K562 (cell line): ENCODE data around the gene IFNAR2. TPM values are rescaled to one million over a fixed set of nuclear protein-coding genes. Genes with fewer than 3 reads are reported as not detected.

Source experiments
- CEBPZ ChIP-seq: fragments of 150-350 bp; IDR thresholded peaks from 2 replicates; pipeline ENCODE4 v1.6.1; 2014; ENCODE audit warnings: low read depth, mild to moderate bottlenecking, low read length, borderline replicate concordance
- DDX20 ChIP-seq: fragments of 450-650 bp; IDR thresholded peaks from 2 replicates; pipeline ENCODE4 v1.6.1; 2016; ENCODE audit warnings: missing genetic modification characterization, low read depth, mild to moderate bottlenecking, missing compliant biosample characterization, moderate library complexity
- FOXA1 ChIP-seq: fragments of 450-650 bp; IDR thresholded peaks from 2 replicates; pipeline ENCODE4 v1.6.1; 2016; ENCODE audit warnings: mild to moderate bottlenecking, borderline replicate concordance
- FOXA3 ChIP-seq, 2 experiments: fragments of 450-650 bp in 1 of 2; sonication (generic) in 1 of 2; formaldehyde crosslinking; IDR thresholded peaks in 1 of 2; conservative IDR thresholded peaks in 1 of 2; 2 replicates each; pipeline versions ENCODE4 v1.4.0 to v1.8.0; 2020 to 2022; ENCODE audit warnings: mild to moderate bottlenecking in 2 of 2, missing genetic modification reagents in 1 of 2
- MITF ChIP-seq: IDR thresholded peaks from 2 replicates; pipeline ENCODE4 v1.6.1; 2014; ENCODE audit warnings: antibody characterized with exemption
- MLLT1 ChIP-seq, 2 experiments: fragments of 450-650 bp; IDR thresholded peaks; 2 replicates each; pipeline ENCODE4 v1.6.1; 2016
- MTA2 ChIP-seq: fragments of 450-650 bp; IDR thresholded peaks from 2 replicates; pipeline ENCODE4 v1.6.1; 2016; ENCODE audit warnings: low read depth
- NCOA6 ChIP-seq: fragments of 450-650 bp; IDR thresholded peaks from 2 replicates; pipeline ENCODE4 v1.6.1; 2017; ENCODE audit warnings: mild to moderate bottlenecking
- PTBP1 ChIP-seq: fragments of 200-400 bp; formaldehyde crosslinking; IDR thresholded peaks from 2 replicates; pipeline ENCODE4 v1.6.1; 2017; ENCODE audit warnings: low read depth, low read length
- PTTG1 ChIP-seq: fragments of 450-650 bp; IDR thresholded peaks from 2 replicates; pipeline ENCODE4 v1.6.1; 2016; ENCODE audit warnings: low read depth, mild to moderate bottlenecking, missing genetic modification characterization, missing compliant biosample characterization
- RHOXF2B ChIP-seq: fragments of 250-450 bp; sonication (Bioruptor Pico); conservative IDR thresholded peaks from 2 replicates; pipeline ENCODE4 v1.5.1; 2021
- SIRT6 ChIP-seq: IDR thresholded peaks from one replicate; pipeline ENCODE4 v1.6.1; 2012; ENCODE audit warnings: low read depth, mild to moderate bottlenecking, control low read depth, inconsistent platforms, low read length, moderate library complexity
- SMAD3 ChIP-seq: fragments of 450-650 bp; formaldehyde crosslinking; conservative IDR thresholded peaks from 2 replicates; pipeline ENCODE4 v1.4.0; 2020; ENCODE audit warnings: mild to moderate bottlenecking
- SP1 ChIP-seq: sonication (generic); formaldehyde crosslinking; IDR thresholded peaks from 2 replicates; pipeline ENCODE4 v1.8.1; 2022; ENCODE audit warnings: mild to moderate bottlenecking, missing genetic modification reagents
- TEAD1 ChIP-seq, 2 experiments: fragments of 450-650 bp in 1 of 2; sonication (generic) in 1 of 2; formaldehyde crosslinking; IDR thresholded peaks; 2 replicates each; pipeline versions ENCODE4 v1.4.0 to v1.8.0; 2020 to 2022; ENCODE audit warnings: mild to moderate bottlenecking in 2 of 2, missing genetic modification reagents in 1 of 2
- TEAD4 ChIP-seq, 2 experiments: sonication (generic) in 1 of 2; formaldehyde crosslinking in 1 of 2; IDR thresholded peaks; 2 replicates each; pipeline versions ENCODE4 v1.6.1 to v1.8.0; 2012 to 2022; ENCODE audit warnings: borderline replicate concordance in 1 of 2, inconsistent platforms in 1 of 2, low read length in 1 of 2, mild to moderate bottlenecking in 1 of 2, missing genetic modification reagents in 1 of 2
- ZBTB17 ChIP-seq: fragments of 450-650 bp; formaldehyde crosslinking; IDR thresholded peaks from 2 replicates; pipeline ENCODE4 v1.4.0; 2020; ENCODE audit warnings: mild to moderate bottlenecking
- ZKSCAN3 ChIP-seq: fragments of 250-450 bp; sonication (Bioruptor Pico); IDR thresholded peaks from 2 replicates; pipeline ENCODE4 v1.4.0; 2020
- ZNF253 ChIP-seq: fragments of 250-450 bp; sonication (Bioruptor Pico); conservative IDR thresholded peaks from 2 replicates; pipeline ENCODE4 v1.6.1; 2021; ENCODE audit warnings: mild to moderate bottlenecking
- ZNF277 ChIP-seq: fragments of 250-450 bp; sonication (Bioruptor Pico); IDR thresholded peaks from 2 replicates; pipeline ENCODE4 v1.8.0; 2022; ENCODE audit warnings: inconsistent platforms, mild to moderate bottlenecking, moderate library complexity, borderline replicate concordance
- polyA plus RNA-seq, 8 experiments: library from polyadenylated mRNA; depleted of rRNA in 4 of 8; stranded (reverse) in 5 of 8; unstranded in 3 of 8; fragments of >200 nt; fragmentation: Nextera tagmentation in 2 of 8; fragmentation: Illumina TruSeq in 1 of 8; extraction: Ambion mirVana in 2 of 8; extraction: Trizol in 1 of 8; gene quantifications; 2 replicates each; pipeline versions ENCODE4 v1.2.1 to v1.2.3, GENCODE V29; 2011 to 2014; ENCODE audit warnings: inconsistent platforms in 1 of 8, missing spikeins in 1 of 8
- total RNA-seq, 7 experiments: library from RNA; depleted of rRNA in 6 of 7; stranded (reverse); fragments of >200 nt in 6 of 7; fragmentation: Illumina TruSeq in 2 of 7; extraction: Trizol in 2 of 7; gene quantifications; 2 replicates each; pipeline versions ENCODE4 v1.2.1 to v1.2.3, GENCODE V29; 2011 to 2021; ENCODE audit warnings: low replicate concordance in 1 of 7

IFNAR2 gene
- total and polyA plus RNA-seq, 9 of the 15 experiments (the other 6 are each of a cell fraction or from before 2014, with no cell fraction given): 1.7 to 48.3 (median 8.4) TPM

GRCh38 chr21:33234635-33235520, 5.1 kb downstream of the IFNAR2 start (continued):
- no peak for TF ChIP-seq CEBPZ
- TF ChIP-seq ZBTB17 (CRISPR knock-in tag): peak; percentile 26; the same call in 1 of the 2 replicates
- no peak for TF ChIP-seq ZNF277 (CRISPR knock-in tag)
- TF ChIP-seq TEAD1 (CRISPR knock-in tag; IDR thresholded peaks at IDR 0.05): peak in 1 of 2 experiments; percentile 74; a peak in 1 of 4 replicates
- no peak for TF ChIP-seq SIRT6
- no peak; the same call in 1 of the 2 replicates for TF ChIP-seq SMAD3
- TF ChIP-seq DDX20: peak; percentile 62; the same call in 1 of the 2 replicates
- TF ChIP-seq PTTG1: peak; percentile 78
- TF ChIP-seq FOXA3 (CRISPR knock-in tag; conservative IDR thresholded peaks at IDR 0.05 in 1 of 2, IDR thresholded peaks at IDR 0.05 in 1 of 2): no peak
- TF ChIP-seq PTBP1: peak; percentile 93
- no peak for TF ChIP-seq ZNF253 (CRISPR knock-in tag)
- no peak for TF ChIP-seq NCOA6
- no peak for TF ChIP-seq MITF
- no peak for TF ChIP-seq FOXA1
- 0 out of 2 replicates have a peak, but pooled peaks have one; percentile 15 for TF ChIP-seq TEAD4 (IDR thresholded peaks at IDR 0.05; ENCODE audit: low read length)
- no peak for TF ChIP-seq TEAD4 (CRISPR knock-in tag; IDR thresholded peaks at IDR 0.05; ENCODE audit: borderline replicate concordance)
- TF ChIP-seq SP1: no peak
- TF ChIP-seq MTA2: no peak
- TF ChIP-seq MLLT1 (IDR thresholded peaks at IDR 0.05): no peak
- no peak for TF ChIP-seq ZKSCAN3
- TF ChIP-seq RHOXF2B: no peak
